ENCODE measurements around the gene GPX2. TPM values are rescaled to one million over a fixed set of nuclear protein-coding genes. Genes with fewer than 3 reads are reported as not detected.

GPX2 gene
- total RNA-seq, 4 donors from 2014 or later: 0.49 to 1.4 (median 0.61) TPM; not detected in 1

GRCh38 chr14:64947710-64948611 is 5.4 kb upstream of the GPX2 start:
- intact Hi-C loops (cut with DNase I; ENCODE audit: low total_unique reads): no loop called here
- H3K4me3 ChIP-seq: no peak overlapping the region
- H3K27ac ChIP-seq: peak overlapping the region in 1 of 4 donors; percentile 4
- in situ Hi-C loops (cut with MboI; ENCODE audit: low sequenced_read_pairs in 4 of 4): no loop called here
- no peaks in the 10 kb centered on the region for H3K9me3 ChIP-seq
- DNase-seq: no peak
- peaks cover 0 to 14% of the 10 kb centered on the region in 2 donors for H3K36me3 ChIP-seq
- H3K4me1 ChIP-seq: peaks cover 32 to 47% of the 10 kb centered on the region in 2 donors
- H3K27me3 ChIP-seq: no peaks in the 10 kb centered on the region
- no peak for ATAC-seq
- TF ChIP-seq, protein P1, sequence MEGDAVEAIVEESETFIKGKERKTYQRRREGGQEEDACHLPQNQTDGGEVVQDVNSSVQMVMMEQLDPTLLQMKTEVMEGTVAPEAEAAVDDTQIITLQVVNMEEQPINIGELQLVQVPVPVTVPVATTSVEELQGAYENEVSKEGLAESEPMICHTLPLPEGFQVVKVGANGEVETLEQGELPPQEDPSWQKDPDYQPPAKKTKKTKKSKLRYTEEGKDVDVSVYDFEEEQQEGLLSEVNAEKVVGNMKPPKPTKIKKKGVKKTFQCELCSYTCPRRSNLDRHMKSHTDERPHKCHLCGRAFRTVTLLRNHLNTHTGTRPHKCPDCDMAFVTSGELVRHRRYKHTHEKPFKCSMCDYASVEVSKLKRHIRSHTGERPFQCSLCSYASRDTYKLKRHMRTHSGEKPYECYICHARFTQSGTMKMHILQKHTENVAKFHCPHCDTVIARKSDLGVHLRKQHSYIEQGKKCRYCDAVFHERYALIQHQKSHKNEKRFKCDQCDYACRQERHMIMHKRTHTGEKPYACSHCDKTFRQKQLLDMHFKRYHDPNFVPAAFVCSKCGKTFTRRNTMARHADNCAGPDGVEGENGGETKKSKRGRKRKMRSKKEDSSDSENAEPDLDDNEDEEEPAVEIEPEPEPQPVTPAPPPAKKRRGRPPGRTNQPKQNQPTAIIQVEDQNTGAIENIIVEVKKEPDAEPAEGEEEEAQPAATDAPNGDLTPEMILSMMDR (IDR thresholded peaks at IDR 0.05 in 4 of 5, conservative IDR thresholded peaks at IDR 0.05 in 1 of 5): no peak
- TF ChIP-seq POLR2A (IDR thresholded peaks at IDR 0.05): no peak

DNA sequence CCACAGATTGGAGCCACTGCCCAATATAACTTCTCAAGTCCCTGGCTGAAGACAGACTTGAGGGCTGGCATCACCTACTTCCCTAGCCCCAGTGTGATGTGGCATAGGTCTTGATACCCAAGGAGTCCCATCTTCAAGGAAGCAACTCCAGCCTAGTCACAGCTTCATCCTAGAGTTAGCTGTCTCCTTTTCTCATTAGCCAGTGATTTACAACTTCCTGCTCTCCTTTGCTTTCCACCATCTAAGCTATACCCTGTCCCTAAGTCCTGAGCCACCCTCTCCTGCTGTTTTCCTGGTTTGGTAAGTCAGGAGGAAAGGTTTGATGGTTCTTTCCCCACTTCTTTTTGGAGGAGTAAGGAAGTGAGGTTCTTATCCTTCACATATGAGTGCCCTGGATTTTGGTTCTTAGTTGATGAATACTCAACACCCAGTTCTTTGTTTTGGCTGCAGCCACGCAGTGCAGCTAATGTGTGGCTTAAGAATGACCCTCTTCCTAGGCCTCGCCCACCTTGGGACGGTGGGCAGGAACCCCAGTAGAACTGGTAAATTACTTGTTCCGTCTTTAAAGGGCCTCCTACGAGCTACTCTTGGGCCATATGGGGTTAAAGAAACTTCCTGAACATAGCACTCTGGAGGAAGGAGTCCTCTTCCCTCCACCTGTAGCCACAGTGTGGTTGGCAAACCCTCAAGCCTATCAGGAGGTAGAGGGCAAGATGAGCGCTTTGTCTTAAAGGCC is 3.9 kb upstream of the GPX2 start:
- peaks cover 18 to 32% of the 10 kb centered on the region in 2 donors for H3K4me1 ChIP-seq
- no peaks in the 10 kb centered on the region for H3K9me3 ChIP-seq
- ATAC-seq (no peak), DNase-seq (no peak)
- intact Hi-C loops (cut with DNase I; ENCODE audit: low total_unique reads) (no loop called here), in situ Hi-C loops (cut with MboI; ENCODE audit: low sequenced_read_pairs in 4 of 4) (no loop called here)
- H3K36me3 ChIP-seq: peaks cover 0 to 14% of the 10 kb centered on the region in 2 donors
- H3K27ac ChIP-seq: no peak overlapping the region
- no peak for TF ChIP-seq POLR2A (IDR thresholded peaks at IDR 0.05)
- TF ChIP-seq, protein P1 (IDR thresholded peaks at IDR 0.05 in 4 of 5, conservative IDR thresholded peaks at IDR 0.05 in 1 of 5): no peak
- H3K27me3 ChIP-seq: no peaks in the 10 kb centered on the region
- H3K4me3 ChIP-seq: no peak overlapping the region

DNA sequence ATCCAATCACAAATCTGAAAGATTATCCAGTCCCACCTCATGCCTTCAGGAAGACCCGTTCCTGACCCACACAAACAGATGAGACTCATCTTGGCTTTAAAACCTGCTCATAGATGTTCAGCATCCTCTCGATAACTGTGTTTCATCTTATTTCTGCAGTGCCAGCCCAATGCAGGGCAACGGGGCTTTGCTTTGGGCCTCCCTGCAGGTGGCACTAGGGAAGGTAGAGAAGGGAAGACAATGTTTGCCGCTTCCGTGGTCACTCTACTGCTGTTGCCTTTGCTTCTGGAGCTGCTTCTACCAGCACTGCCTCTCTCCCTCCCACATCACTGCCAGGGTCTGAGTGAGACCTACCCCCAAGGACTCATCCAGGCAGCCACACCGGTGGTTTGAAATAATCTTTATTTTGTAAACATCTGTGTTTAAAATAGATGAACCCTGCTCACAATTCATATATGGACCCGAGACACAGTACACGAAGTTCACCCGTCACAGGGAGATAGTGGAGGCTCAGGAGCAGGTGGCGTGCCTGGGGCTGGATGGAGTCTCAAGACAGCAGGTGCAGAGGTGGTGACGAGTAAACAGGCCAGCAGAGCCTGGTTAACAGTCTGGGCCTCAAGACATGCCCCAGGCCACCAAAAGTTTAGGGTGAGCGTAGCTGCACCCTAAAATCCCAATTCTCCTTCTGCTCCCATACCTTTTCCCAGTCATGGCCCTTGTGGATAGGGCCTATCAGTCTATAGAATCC is 3.1 kb upstream of the GPX2 start:
- intact Hi-C loops (cut with DNase I; ENCODE audit: low total_unique reads) (no loop called here), in situ Hi-C loops (cut with MboI; ENCODE audit: low sequenced_read_pairs in 4 of 4) (no loop called here)
- Histone ChIP-seq H3K36me3 (peaks cover 0 to 20% of the 10 kb centered on the region in 2 donors), H3K27ac (no peak overlapping the region), H3K9me3 (no peaks in the 10 kb centered on the region), H3K4me1 (peaks cover 10 to 24% of the 10 kb centered on the region in 2 donors), H3K4me3 (no peak overlapping the region), H3K27me3 (no peaks in the 10 kb centered on the region)
- no peak for ATAC-seq
- TF ChIP-seq, protein P1 (IDR thresholded peaks at IDR 0.05 in 4 of 5, conservative IDR thresholded peaks at IDR 0.05 in 1 of 5): no peak
- TF ChIP-seq POLR2A (IDR thresholded peaks at IDR 0.05): no peak
- no peak for DNase-seq

GRCh38 chr14:64944861-64945260 is 2.3 kb upstream of the GPX2 start:
- Histone ChIP-seq H3K4me1 (peaks cover 3 to 16% of the 10 kb centered on the region in 2 donors), H3K4me3 (no peak overlapping the region), H3K27ac (no peak overlapping the region), H3K36me3 (peaks cover 0 to 20% of the 10 kb centered on the region in 2 donors), H3K9me3 (no peaks in the 10 kb centered on the region), H3K27me3 (no peaks in the 10 kb centered on the region)
- in situ Hi-C loops (cut with MboI; ENCODE audit: low sequenced_read_pairs in 4 of 4) (no loop called here), intact Hi-C loops (cut with DNase I; ENCODE audit: low total_unique reads) (no loop called here)
- ATAC-seq (no peak), DNase-seq (no peak)
- TF ChIP-seq, protein P1 (IDR thresholded peaks at IDR 0.05 in 4 of 5, conservative IDR thresholded peaks at IDR 0.05 in 1 of 5): no peak
- TF ChIP-seq POLR2A (IDR thresholded peaks at IDR 0.05): no peak

Measured in gastrocnemius medialis (tissue), 4 donors.